ENCODE results near the gene BMP6.
"Not testable (repeated sequence)": the region's sequence is repeated elsewhere in the genome, so short reads cannot be mapped to it uniquely, and the experiment has no call there.

Gene BMP6

DNA sequence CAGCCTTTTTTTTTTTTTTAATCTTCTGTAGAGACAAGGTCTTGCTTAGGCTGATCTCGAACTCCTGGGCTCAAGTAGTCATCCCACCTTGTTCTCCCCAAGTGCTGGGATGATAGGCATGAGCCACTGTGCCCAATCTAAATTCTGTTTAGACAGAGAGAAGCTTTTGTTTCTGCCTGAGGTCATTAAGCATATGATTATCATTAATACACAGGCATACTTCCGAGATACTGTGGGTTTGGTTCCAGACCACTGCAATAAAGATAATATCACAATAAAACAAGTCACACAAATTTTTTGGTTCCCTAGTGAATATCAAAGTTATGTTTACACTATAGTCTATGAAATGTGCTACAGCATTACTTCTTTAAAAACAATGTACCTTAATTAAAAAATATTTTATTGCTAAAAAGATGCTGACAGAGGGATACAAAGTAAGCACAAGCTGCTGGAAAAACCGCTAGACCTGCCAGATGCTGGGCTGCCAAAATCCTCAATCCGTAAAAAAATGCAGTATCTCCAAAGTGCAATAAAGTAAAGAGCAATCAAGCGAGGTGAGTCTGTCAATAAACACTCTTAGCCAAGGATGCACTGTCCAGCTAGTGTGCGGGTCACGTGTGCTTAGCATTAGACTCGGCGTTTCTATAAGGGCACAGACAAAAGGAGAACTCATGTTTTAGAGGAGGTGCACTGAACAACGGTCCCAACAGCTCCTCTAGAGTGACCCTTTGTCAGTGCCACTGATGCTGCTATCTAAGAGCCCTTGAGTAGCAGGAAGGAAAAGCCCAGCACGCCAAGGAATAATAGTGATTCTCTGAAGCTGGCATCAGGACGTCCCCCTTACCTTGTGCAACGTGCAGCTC lies 168.6 kb downstream of the BMP6 start:
- Histone ChIP-seq H3K27me3 (replicated peaks; ENCODE audit: control insufficient read depth, insufficient read depth, low read length) (no peaks in the 10 kb centered on the region), H3K36me3 (ENCODE audit: control insufficient read depth, insufficient read depth, low read length) (peaks cover 50% of the 10 kb centered on the region), H3K4me3 (replicated peaks; ENCODE audit: low read depth, low read length) (no peak overlapping the region)
- TF ChIP-seq, protein P1, sequence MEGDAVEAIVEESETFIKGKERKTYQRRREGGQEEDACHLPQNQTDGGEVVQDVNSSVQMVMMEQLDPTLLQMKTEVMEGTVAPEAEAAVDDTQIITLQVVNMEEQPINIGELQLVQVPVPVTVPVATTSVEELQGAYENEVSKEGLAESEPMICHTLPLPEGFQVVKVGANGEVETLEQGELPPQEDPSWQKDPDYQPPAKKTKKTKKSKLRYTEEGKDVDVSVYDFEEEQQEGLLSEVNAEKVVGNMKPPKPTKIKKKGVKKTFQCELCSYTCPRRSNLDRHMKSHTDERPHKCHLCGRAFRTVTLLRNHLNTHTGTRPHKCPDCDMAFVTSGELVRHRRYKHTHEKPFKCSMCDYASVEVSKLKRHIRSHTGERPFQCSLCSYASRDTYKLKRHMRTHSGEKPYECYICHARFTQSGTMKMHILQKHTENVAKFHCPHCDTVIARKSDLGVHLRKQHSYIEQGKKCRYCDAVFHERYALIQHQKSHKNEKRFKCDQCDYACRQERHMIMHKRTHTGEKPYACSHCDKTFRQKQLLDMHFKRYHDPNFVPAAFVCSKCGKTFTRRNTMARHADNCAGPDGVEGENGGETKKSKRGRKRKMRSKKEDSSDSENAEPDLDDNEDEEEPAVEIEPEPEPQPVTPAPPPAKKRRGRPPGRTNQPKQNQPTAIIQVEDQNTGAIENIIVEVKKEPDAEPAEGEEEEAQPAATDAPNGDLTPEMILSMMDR (IDR thresholded peaks at IDR 0.05; ENCODE audit: insufficient read depth, low read length, poor library complexity, severe bottlenecking) = no peak
- DNase-seq (ENCODE audit: extremely low read depth, insufficient read length) = no peak

DNA sequence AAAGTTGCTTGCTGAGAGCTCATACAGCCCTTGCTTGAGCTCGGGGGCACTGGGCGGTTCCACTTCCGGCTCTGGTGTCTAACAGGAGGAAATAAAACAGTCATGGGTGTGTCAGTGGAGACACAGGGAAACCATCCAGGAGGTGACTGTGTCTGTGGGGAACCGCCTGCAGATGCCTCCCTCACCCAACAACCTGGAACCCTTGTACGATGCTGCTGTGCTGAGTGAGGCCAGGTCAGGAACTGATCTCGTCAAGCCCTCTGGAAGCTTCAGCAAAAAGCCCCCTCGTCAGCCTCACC lies 169.2 kb downstream of the BMP6 start:
- peaks cover 48% of the 10 kb centered on the region for H3K36me3 ChIP-seq (ENCODE audit: control insufficient read depth, insufficient read depth, low read length)
- no peak for DNase-seq (ENCODE audit: extremely low read depth, insufficient read length)
- H3K27me3 ChIP-seq (replicated peaks; ENCODE audit: control insufficient read depth, insufficient read depth, low read length) = no peaks in the 10 kb centered on the region
- no peak overlapping the region for H3K4me3 ChIP-seq (replicated peaks; ENCODE audit: low read depth, low read length)
- TF ChIP-seq, protein P1 (IDR thresholded peaks at IDR 0.05; ENCODE audit: insufficient read depth, low read length, poor library complexity, severe bottlenecking) = no peak

DNA sequence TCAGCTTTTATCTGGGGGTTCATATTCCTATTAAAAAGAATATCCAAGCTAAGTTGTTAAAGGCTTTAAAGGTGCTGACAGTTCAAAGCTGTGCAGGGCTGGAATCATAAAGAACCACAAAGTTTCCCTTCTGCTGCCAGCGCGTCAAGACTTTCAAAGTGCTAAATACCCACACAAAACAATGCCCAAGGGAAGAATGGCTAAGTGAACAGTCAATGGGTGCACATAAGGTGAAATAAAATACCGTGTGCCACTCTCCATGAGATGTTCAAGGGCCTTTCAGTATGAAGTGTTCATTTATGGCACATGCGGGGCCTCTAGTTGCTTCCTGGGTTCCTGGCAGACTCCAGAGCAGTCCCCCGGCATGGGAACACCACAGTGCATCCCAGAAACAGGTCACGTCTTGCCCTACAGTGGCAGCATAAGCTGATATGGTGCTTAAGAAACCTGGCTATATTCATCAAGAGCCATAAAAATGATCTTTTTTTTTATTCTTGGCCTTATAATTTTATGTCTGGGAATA lies 170.6 kb downstream of the BMP6 start:
- Histone ChIP-seq H3K4me3 (replicated peaks; ENCODE audit: low read depth, low read length) (no peak overlapping the region), H3K36me3 (ENCODE audit: control insufficient read depth, insufficient read depth, low read length) (peaks cover 47% of the 10 kb centered on the region), H3K27me3 (replicated peaks; ENCODE audit: control insufficient read depth, insufficient read depth, low read length) (no peaks in the 10 kb centered on the region)
- TF ChIP-seq, protein P1 (IDR thresholded peaks at IDR 0.05; ENCODE audit: insufficient read depth, low read length, poor library complexity, severe bottlenecking) = no peak
- DNase-seq (ENCODE audit: extremely low read depth, insufficient read length) = no peak

DNA sequence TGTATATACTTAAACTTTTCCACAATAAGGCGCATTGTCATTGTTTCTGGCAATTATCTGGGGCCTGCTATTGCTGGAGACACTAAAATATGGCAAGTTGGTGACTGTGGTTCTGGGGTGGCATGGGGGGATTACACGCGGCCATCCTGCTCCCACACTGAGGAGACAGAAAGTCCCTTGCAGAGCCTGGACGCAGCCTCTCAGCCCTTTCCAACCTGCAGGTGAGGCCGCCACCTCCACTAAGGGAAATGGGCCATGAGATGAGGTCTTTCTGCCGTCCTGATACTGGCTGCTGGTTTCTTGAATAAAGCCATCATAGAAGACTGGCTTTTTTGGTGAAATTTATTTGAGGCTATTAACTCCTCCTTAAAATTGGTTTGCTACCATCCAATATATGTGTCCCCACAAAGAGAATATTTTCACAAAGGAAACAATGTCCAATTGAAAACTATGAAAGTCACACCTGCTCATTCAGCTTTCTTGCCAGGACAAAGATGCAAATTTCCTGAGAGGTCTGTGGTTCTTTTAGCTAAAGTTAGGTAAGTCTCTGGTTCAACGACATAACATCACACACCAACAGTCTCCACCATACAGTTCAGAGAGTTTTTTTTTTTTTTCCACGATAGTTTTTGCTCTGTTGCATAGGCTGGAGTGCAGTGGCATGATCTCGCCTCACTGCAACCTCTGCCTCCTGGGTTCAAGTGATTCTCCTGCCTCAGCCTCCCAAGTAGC lies 171.7 kb downstream of the BMP6 start:
- DNase-seq (ENCODE audit: extremely low read depth, insufficient read length) = no peak
- Histone ChIP-seq H3K36me3 (ENCODE audit: control insufficient read depth, insufficient read depth, low read length) (peaks cover 49% of the 10 kb centered on the region), H3K4me3 (replicated peaks; ENCODE audit: low read depth, low read length) (no peak overlapping the region), H3K27me3 (replicated peaks; ENCODE audit: control insufficient read depth, insufficient read depth, low read length) (no peaks in the 10 kb centered on the region)
- TF ChIP-seq, protein P1 (IDR thresholded peaks at IDR 0.05; ENCODE audit: insufficient read depth, low read length, poor library complexity, severe bottlenecking) = no peak

DNA sequence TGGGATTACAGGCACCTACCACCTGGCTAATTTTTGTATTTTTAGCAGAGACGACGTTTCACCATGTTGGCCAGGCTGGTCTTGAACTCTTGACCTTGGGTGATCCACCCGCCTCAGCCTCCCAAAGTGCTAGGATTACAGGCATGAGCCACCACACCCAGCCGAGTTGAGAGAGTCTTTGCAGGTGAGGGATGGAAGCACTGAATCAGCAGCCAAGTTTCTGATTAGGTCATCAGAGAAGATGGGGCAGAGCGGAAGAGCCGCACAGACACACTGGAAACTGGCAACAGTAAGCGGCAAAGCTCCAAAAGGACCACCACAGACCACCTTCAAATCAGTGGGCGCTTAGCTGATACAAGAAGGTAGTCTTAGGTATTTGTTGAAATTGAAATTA lies 172.3 kb downstream of the BMP6 start:
- peaks cover 51% of the 10 kb centered on the region for H3K36me3 ChIP-seq (ENCODE audit: control insufficient read depth, insufficient read depth, low read length)
- not testable (repeated sequence) for H3K4me3 ChIP-seq (replicated peaks; ENCODE audit: low read depth, low read length); DNase-seq (ENCODE audit: extremely low read depth, insufficient read length); H3K27me3 ChIP-seq (replicated peaks; ENCODE audit: control insufficient read depth, insufficient read depth, low read length)

Measured in GM06990 (cell line).